Measurements from ENCODE around the gene CXADR. TPM values are rescaled to one million over a fixed set of nuclear protein-coding genes. Genes with fewer than 3 reads are reported as not detected.
A peak's percentile ranks its signal among the peaks of the same experiment; 100 is the strongest.

CXADR gene
- total RNA-seq, 1 experiment from 2014 or later, result 152 TPM

- no peak overlapping the region for H2BK15ac ChIP-seq (ENCODE audit: low read depth, low read length)
- H3K27ac ChIP-seq (ENCODE audit: insufficient read length, low read depth, low read length), result no peak overlapping the region
- H3K36me3 Mint-ChIP-seq (ENCODE audit: insufficient read depth in 1 of 3, low read depth in 3 of 3), result peaks cover 0 to 12% (median 4%) of the 10 kb centered on the region in 3 experiments; a peak in 3 of 7 replicates
- WGBS (ENCODE audit: extremely low coverage, insufficient read length, low lambda C conversion rate), result no CpG with 5 or more reads among the region's 2 CpGs
- H3K4me1 ChIP-seq (ENCODE audit: insufficient read depth, low read length), result no peaks in the 10 kb centered on the region
- H3K23ac ChIP-seq (ENCODE audit: insufficient read length, low read depth, low read length), result no peak overlapping the region
- no peak overlapping the region for H2BK20ac ChIP-seq (ENCODE audit: low read depth, low read length, poor library complexity, severe bottlenecking)
- no peak overlapping the region for H2BK5ac ChIP-seq (ENCODE audit: insufficient read length, low read length)
- no peak overlapping the region for H3K4ac ChIP-seq (ENCODE audit: low read depth, low read length)
- H2BK120ac ChIP-seq (ENCODE audit: low read depth, low read length, poor library complexity, severe bottlenecking), result no peak overlapping the region
- no peak overlapping the region for H4K5ac ChIP-seq (ENCODE audit: insufficient read length, low read depth, low read length)
- peaks cover 4 to 7% of the 10 kb centered on the region in 2 experiments for H3K4me1 Mint-ChIP-seq
- peak overlapping the region in 1 of 3 experiments; percentile 23; a peak in 1 of 7 replicates for H3K27ac Mint-ChIP-seq
- no peak for TF ChIP-seq CTCF (conservative IDR thresholded peaks at IDR 0.05)
- H3K4me3 Mint-ChIP-seq, result no peak overlapping the region
- H2AK5ac ChIP-seq (ENCODE audit: insufficient read length, low read length), result no peak overlapping the region
- no peak overlapping the region for H3K14ac ChIP-seq (ENCODE audit: insufficient read depth, low read length)
- no peak overlapping the region for H4K91ac ChIP-seq (ENCODE audit: insufficient read length, low read depth, low read length)
- no peak overlapping the region for H2BK12ac ChIP-seq (ENCODE audit: insufficient read length, low read depth, low read length)
- no peak overlapping the region for H3K9ac ChIP-seq (ENCODE audit: extremely low read depth, insufficient read length, low read length)
- no peaks in the 10 kb centered on the region for H3K79me2 ChIP-seq (ENCODE audit: insufficient read depth, low read length)
- no peak overlapping the region for H3K4me2 ChIP-seq (ENCODE audit: insufficient read depth, insufficient read length, low read length)
- H3K9me3 ChIP-seq (ENCODE audit: control insufficient read depth, low read depth, low read length), result no peaks in the 10 kb centered on the region
- H3K27me3 Mint-ChIP-seq (ENCODE audit: low read depth), result no peaks in the 10 kb centered on the region
- no peaks in the 10 kb centered on the region for H3K23me2 ChIP-seq (ENCODE audit: insufficient read length, low read depth, low read length, poor library complexity, severe bottlenecking)
- H3K56ac ChIP-seq (ENCODE audit: insufficient read length, low read depth, low read length), result no peak overlapping the region
- H2AFZ ChIP-seq (ENCODE audit: low read length), result no peak overlapping the region
- DNase-seq, result no peak
- H4K20me1 ChIP-seq (ENCODE audit: control insufficient read depth, insufficient read depth, insufficient read length), result no peaks in the 10 kb centered on the region
- no peak overlapping the region for H3K18ac ChIP-seq (ENCODE audit: insufficient read length, low read depth, low read length)
- no peak overlapping the region for H4K8ac ChIP-seq (replicated peaks; ENCODE audit: insufficient read length, low read depth, low read length)
- H3K27me3 ChIP-seq (ENCODE audit: insufficient read depth, low read length), result no peaks in the 10 kb centered on the region
- no peak overlapping the region for H3T11ph ChIP-seq (ENCODE audit: low read length)
- H3K79me1 ChIP-seq (ENCODE audit: insufficient read depth, low read depth, low read length, poor library complexity, severe bottlenecking), result no peaks in the 10 kb centered on the region
- H3K9me3 Mint-ChIP-seq, result no peaks in the 10 kb centered on the region
Measured at GRCh38 chr21:17578876-17579275, 66.0 kb downstream of the CXADR start.

All from H9 (cell line).